ENCODE results near the gene RNF114.

RNF114 gene

DNA sequence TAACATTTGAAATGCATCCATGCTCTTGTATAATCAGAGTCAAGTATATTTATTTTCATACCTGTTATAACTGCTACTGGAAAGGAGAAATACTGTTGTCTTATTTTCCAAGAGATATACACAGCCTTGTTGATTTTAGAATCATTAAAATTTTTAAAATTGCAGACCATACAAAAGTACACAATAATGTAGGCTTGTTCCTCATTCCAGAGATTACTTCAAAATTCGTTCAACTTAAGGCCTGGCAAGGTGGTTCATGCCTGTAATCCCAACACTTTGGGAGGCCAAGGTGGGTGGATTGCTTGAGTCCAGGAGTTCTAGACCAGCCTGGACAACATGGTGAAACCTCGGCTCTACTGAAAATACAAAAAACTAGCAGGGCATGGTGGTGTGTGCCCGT lies 6.1 kb downstream of the RNF114 start:
- Histone ChIP-seq H3K9me3 (ENCODE audit: insufficient read depth, low read depth, low read length) (no peaks in the 10 kb centered on the region), H3K79me2 (ENCODE audit: insufficient read depth, low read length) (peaks cover 75% of the 10 kb centered on the region), H3K4me1 (ENCODE audit: insufficient read depth, low read length, poor library complexity, severe bottlenecking) (peaks cover 44% of the 10 kb centered on the region), H2AFZ (ENCODE audit: low read length) (no peak overlapping the region), H3K9me2 (replicated peaks; ENCODE audit: low read depth, low read length) (no peaks in the 10 kb centered on the region), H3K4me3 (ENCODE audit: low read length, poor library complexity, severe bottlenecking) (no peak overlapping the region), H4K20me1 (ENCODE audit: insufficient read depth, low read length, poor library complexity, severe bottlenecking) (peaks cover 50% of the 10 kb centered on the region), H3K9ac (ENCODE audit: low read depth, low read length, poor library complexity, severe bottlenecking) (no peak overlapping the region), H3K4me2 (ENCODE audit: low read depth, low read length, poor library complexity, severe bottlenecking) (peak overlapping the region; percentile 43), H3K36me3 (ENCODE audit: insufficient read depth, low read length) (peaks cover 43% of the 10 kb centered on the region; the same call in 1 of the 2 replicates), H3F3A (ENCODE audit: low read depth) (no peaks in the 10 kb centered on the region), H3K27me3 (ENCODE audit: insufficient read depth, low read length, poor library complexity, severe bottlenecking) (no peaks in the 10 kb centered on the region)
- TF ChIP-seq, protein P1, sequence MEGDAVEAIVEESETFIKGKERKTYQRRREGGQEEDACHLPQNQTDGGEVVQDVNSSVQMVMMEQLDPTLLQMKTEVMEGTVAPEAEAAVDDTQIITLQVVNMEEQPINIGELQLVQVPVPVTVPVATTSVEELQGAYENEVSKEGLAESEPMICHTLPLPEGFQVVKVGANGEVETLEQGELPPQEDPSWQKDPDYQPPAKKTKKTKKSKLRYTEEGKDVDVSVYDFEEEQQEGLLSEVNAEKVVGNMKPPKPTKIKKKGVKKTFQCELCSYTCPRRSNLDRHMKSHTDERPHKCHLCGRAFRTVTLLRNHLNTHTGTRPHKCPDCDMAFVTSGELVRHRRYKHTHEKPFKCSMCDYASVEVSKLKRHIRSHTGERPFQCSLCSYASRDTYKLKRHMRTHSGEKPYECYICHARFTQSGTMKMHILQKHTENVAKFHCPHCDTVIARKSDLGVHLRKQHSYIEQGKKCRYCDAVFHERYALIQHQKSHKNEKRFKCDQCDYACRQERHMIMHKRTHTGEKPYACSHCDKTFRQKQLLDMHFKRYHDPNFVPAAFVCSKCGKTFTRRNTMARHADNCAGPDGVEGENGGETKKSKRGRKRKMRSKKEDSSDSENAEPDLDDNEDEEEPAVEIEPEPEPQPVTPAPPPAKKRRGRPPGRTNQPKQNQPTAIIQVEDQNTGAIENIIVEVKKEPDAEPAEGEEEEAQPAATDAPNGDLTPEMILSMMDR (conservative IDR thresholded peaks at IDR 0.05; ENCODE audit: low read length), result no peak
- no peak for TF ChIP-seq EZH2phosphoT487 (IDR thresholded peaks at IDR 0.05; ENCODE audit: borderline replicate concordance)

DNA sequence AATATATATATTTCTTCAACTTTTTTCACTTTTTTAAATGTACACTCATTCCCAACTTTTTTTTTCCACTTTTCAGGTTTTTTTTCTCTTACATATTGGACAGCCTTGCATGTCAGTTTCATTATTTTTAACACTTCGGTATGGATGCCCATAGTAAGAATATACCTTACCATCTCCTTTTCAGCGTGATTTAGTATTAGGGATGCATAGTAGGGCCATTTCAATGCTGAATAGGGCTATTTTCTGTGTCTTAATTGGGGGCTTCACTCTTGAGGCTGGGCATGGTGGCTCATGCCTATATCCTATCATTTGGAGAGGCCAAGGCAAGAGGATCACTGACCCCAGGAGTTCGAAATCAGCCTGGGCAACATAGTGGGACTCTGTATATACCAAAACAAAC lies 6.7 kb downstream of the RNF114 start:
- H3K36me3 ChIP-seq (ENCODE audit: insufficient read depth, low read length), result peaks cover 45% of the 10 kb centered on the region; the same call in 1 of the 2 replicates
- TF ChIP-seq, protein P1 (conservative IDR thresholded peaks at IDR 0.05; ENCODE audit: low read length), result no peak
- no peak for TF ChIP-seq EZH2phosphoT487 (IDR thresholded peaks at IDR 0.05; ENCODE audit: borderline replicate concordance)
- no peaks in the 10 kb centered on the region for H3K27me3 ChIP-seq (ENCODE audit: insufficient read depth, low read length, poor library complexity, severe bottlenecking)
- no peak overlapping the region for H2AFZ ChIP-seq (ENCODE audit: low read length)
- peaks cover 39% of the 10 kb centered on the region for H3K4me1 ChIP-seq (ENCODE audit: insufficient read depth, low read length, poor library complexity, severe bottlenecking)
- H3K9me2 ChIP-seq (replicated peaks; ENCODE audit: low read depth, low read length), result no peaks in the 10 kb centered on the region
- H3K4me3 ChIP-seq (ENCODE audit: low read length, poor library complexity, severe bottlenecking), result no peak overlapping the region
- H4K20me1 ChIP-seq (ENCODE audit: insufficient read depth, low read length, poor library complexity, severe bottlenecking), result peaks cover 45% of the 10 kb centered on the region
- H3K4me2 ChIP-seq (ENCODE audit: low read depth, low read length, poor library complexity, severe bottlenecking), result no peak overlapping the region
- H3F3A ChIP-seq (ENCODE audit: low read depth), result no peaks in the 10 kb centered on the region
- H3K79me2 ChIP-seq (ENCODE audit: insufficient read depth, low read length), result peaks cover 69% of the 10 kb centered on the region
- no peak overlapping the region for H3K9ac ChIP-seq (ENCODE audit: low read depth, low read length, poor library complexity, severe bottlenecking)
- no peaks in the 10 kb centered on the region for H3K9me3 ChIP-seq (ENCODE audit: insufficient read depth, low read depth, low read length)

DNA sequence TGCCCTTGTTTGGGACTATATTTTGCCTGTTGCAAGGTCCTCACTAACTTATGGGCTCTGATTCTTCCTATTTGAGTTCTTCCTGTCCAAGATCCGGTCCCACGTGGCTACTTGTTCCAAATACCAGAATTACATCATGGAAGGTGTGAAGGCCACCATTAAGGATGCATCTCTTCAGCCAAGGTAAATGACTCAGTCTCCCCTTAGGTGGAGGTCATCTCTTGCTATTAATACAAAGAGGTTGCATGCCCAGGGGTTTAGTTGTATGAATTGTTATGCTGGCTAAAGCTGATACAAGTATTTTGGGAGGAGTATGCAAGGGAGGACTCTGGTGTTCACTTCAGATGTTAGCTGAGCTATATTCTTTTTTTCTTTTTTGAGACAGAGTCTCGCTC lies 9.1 kb downstream of the RNF114 start:
- H3K36me3 ChIP-seq (ENCODE audit: insufficient read depth, low read length), result peaks cover 66% of the 10 kb centered on the region; the same call in 1 of the 2 replicates

More for the DNA sequence above, 9.1 kb downstream of the RNF114 start:
- TF ChIP-seq, protein P1 (conservative IDR thresholded peaks at IDR 0.05; ENCODE audit: low read length), result no peak
- no peak for TF ChIP-seq EZH2phosphoT487 (IDR thresholded peaks at IDR 0.05; ENCODE audit: borderline replicate concordance)
- H3K27me3 ChIP-seq (ENCODE audit: insufficient read depth, low read length, poor library complexity, severe bottlenecking), result no peaks in the 10 kb centered on the region
- H3K9me3 ChIP-seq (ENCODE audit: insufficient read depth, low read depth, low read length), result no peaks in the 10 kb centered on the region
- peaks cover 45% of the 10 kb centered on the region for H3K79me2 ChIP-seq (ENCODE audit: insufficient read depth, low read length)
- no peak overlapping the region for H2AFZ ChIP-seq (ENCODE audit: low read length)
- no peaks in the 10 kb centered on the region for H3F3A ChIP-seq (ENCODE audit: low read depth)
- H3K4me3 ChIP-seq (ENCODE audit: low read length, poor library complexity, severe bottlenecking), result no peak overlapping the region
- H4K20me1 ChIP-seq (ENCODE audit: insufficient read depth, low read length, poor library complexity, severe bottlenecking), result peaks cover 26% of the 10 kb centered on the region
- H3K9me2 ChIP-seq (replicated peaks; ENCODE audit: low read depth, low read length), result no peaks in the 10 kb centered on the region
- peaks cover 19% of the 10 kb centered on the region for H3K4me1 ChIP-seq (ENCODE audit: insufficient read depth, low read length, poor library complexity, severe bottlenecking)
- no peak overlapping the region for H3K4me2 ChIP-seq (ENCODE audit: low read depth, low read length, poor library complexity, severe bottlenecking)
- no peak overlapping the region for H3K9ac ChIP-seq (ENCODE audit: low read depth, low read length, poor library complexity, severe bottlenecking)
